IPS DF 6.9 (cell line): ENCODE measurements around the gene LRRC10.

Experiments used
- DNase-seq: peaks from one replicate; pipeline ENCODE4 v3.0.0-alpha.2; 2013; ENCODE audit warnings: low read depth, low spot score
- H3K27ac ChIP-seq: one replicate; pipeline ENCODE4 v1.5.1; 2013; ENCODE audit warnings: low read length, control low read depth
- H3K27me3 ChIP-seq: 2 replicates; pipeline ENCODE4 v1.6.1; 2013; ENCODE audit warnings: mild to moderate bottlenecking, low read length; ENCODE audit not compliant: control insufficient read depth, insufficient read depth
- H3K36me3 ChIP-seq: 2 replicates; pipeline ENCODE4 v1.6.1; 2013; ENCODE audit warnings: low read length; ENCODE audit not compliant: control insufficient read depth, insufficient read depth
- H3K4me1 ChIP-seq: 2 replicates; pipeline ENCODE4 v1.6.1; 2013; ENCODE audit warnings: low read length; ENCODE audit not compliant: control insufficient read depth, insufficient read depth
- H3K4me3 ChIP-seq: 2 replicates; pipeline ENCODE4 v1.5.1; 2013; ENCODE audit warnings: mild to moderate bottlenecking, low read length
- H3K9me3 ChIP-seq: 2 replicates; pipeline ENCODE4 v1.6.1; 2013; ENCODE audit warnings: low read length, inconsistent platforms; ENCODE audit not compliant: control insufficient read depth, insufficient read depth
- WGBS: extraction: QIAGEN DNeasy Blood & Tissue Kit; methylation state at CpG from one replicate; pipeline ENCODE4 v1.1.7; 2013; ENCODE audit warnings: mixed read lengths, missing lambda C conversion rate; ENCODE audit not compliant: insufficient read length, insufficient coverage; 5-methylcytosine and 5-hydroxymethylcytosine counted together

The LRRC10 gene

GRCh38 chr12:69645031-69645430, 34.3 kb upstream of the LRRC10 start:
- H3K4me3 ChIP-seq = no peak overlapping the region
- no peaks in the 10 kb centered on the region for H3K9me3 ChIP-seq
- no peaks in the 10 kb centered on the region for H3K27me3 ChIP-seq
- H3K4me1 ChIP-seq = no peaks in the 10 kb centered on the region
- no CpG with 5 or more reads among the region's 2 CpGs for WGBS
- H3K36me3 ChIP-seq = no peaks in the 10 kb centered on the region
- DNase-seq = no peak
- no peak overlapping the region for H3K27ac ChIP-seq

GRCh38 chr12:69644511-69644910, 33.8 kb upstream of the LRRC10 start:
- Histone ChIP-seq H3K9me3 (no peaks in the 10 kb centered on the region), H3K4me1 (no peaks in the 10 kb centered on the region), H3K36me3 (no peaks in the 10 kb centered on the region), H3K4me3 (no peak overlapping the region), H3K27ac (no peak overlapping the region), H3K27me3 (no peaks in the 10 kb centered on the region)
- no peak for DNase-seq

GRCh38 chr12:69642531-69642930, 31.8 kb upstream of the LRRC10 start:
- no CpG with 5 or more reads among the region's 6 CpGs for WGBS
- DNase-seq = no peak
- H3K36me3 ChIP-seq = no peaks in the 10 kb centered on the region
- H3K4me3 ChIP-seq = no peak overlapping the region
- H3K4me1 ChIP-seq = no peaks in the 10 kb centered on the region
- H3K27ac ChIP-seq = no peak overlapping the region
- no peaks in the 10 kb centered on the region for H3K9me3 ChIP-seq
- no peaks in the 10 kb centered on the region for H3K27me3 ChIP-seq

- H3K27me3 ChIP-seq = no peaks in the 10 kb centered on the region
- WGBS = no CpG with 5 or more reads among the region's 7 CpGs
Measured at GRCh38 chr12:69641546-69641945, 30.8 kb upstream of the LRRC10 start.

GRCh38 chr12:69639400-69640016, 28.8 kb upstream of the LRRC10 start:
- Histone ChIP-seq H3K9me3 (no peaks in the 10 kb centered on the region), H3K4me1 (no peaks in the 10 kb centered on the region), H3K36me3 (no peaks in the 10 kb centered on the region), H3K4me3 (no peak overlapping the region), H3K27me3 (no peaks in the 10 kb centered on the region), H3K27ac (no peak overlapping the region)
- WGBS = no CpG with 5 or more reads among the region's 12 CpGs
- DNase-seq = peak; percentile 35

More at GRCh38 chr12:69641546-69641945, 30.8 kb upstream of the LRRC10 start:
- no peaks in the 10 kb centered on the region for H3K9me3 ChIP-seq
- H3K27ac ChIP-seq = no peak overlapping the region
- no peak overlapping the region for H3K4me3 ChIP-seq
- no peaks in the 10 kb centered on the region for H3K36me3 ChIP-seq
- no peaks in the 10 kb centered on the region for H3K4me1 ChIP-seq
- DNase-seq = no peak

GRCh38 chr12:69633061-69633460, 22.4 kb upstream of the LRRC10 start:
- Histone ChIP-seq H3K36me3 (no peaks in the 10 kb centered on the region), H3K4me1 (no peaks in the 10 kb centered on the region), H3K27me3 (no peaks in the 10 kb centered on the region), H3K9me3 (no peaks in the 10 kb centered on the region), H3K4me3 (no peak overlapping the region), H3K27ac (no peak overlapping the region)
- WGBS = no CpG with 5 or more reads among the region's 2 CpGs
- peak; percentile 31 for DNase-seq

- no peaks in the 10 kb centered on the region for H3K27me3 ChIP-seq
- WGBS = no CpG with 5 or more reads among the region's 6 CpGs
- no peak overlapping the region for H3K4me3 ChIP-seq
- H3K36me3 ChIP-seq = no peaks in the 10 kb centered on the region
- H3K27ac ChIP-seq = no peak overlapping the region
- no peaks in the 10 kb centered on the region for H3K9me3 ChIP-seq
- DNase-seq = peak; percentile 20
- H3K4me1 ChIP-seq = no peaks in the 10 kb centered on the region
Measured at GRCh38 chr12:69630191-69630590, 19.5 kb upstream of the LRRC10 start.

- Histone ChIP-seq H3K9me3 (no peaks in the 10 kb centered on the region), H3K4me1 (no peaks in the 10 kb centered on the region), H3K36me3 (no peaks in the 10 kb centered on the region), H3K4me3 (no peak overlapping the region), H3K27me3 (no peaks in the 10 kb centered on the region), H3K27ac (no peak overlapping the region)
- DNase-seq = no peak
- no CpG with 5 or more reads among the region's 8 CpGs for WGBS
Measured at GRCh38 chr12:69627501-69627900, 16.8 kb upstream of the LRRC10 start.

- no peak for DNase-seq
- H3K9me3 ChIP-seq = no peaks in the 10 kb centered on the region
- no peak overlapping the region for H3K27ac ChIP-seq
- no peak overlapping the region for H3K4me3 ChIP-seq
- no peaks in the 10 kb centered on the region for H3K36me3 ChIP-seq
- no CpG with 5 or more reads among the region's 13 CpGs for WGBS
- no peaks in the 10 kb centered on the region for H3K27me3 ChIP-seq
- no peaks in the 10 kb centered on the region for H3K4me1 ChIP-seq
Measured at GRCh38 chr12:69623970-69624369, 13.3 kb upstream of the LRRC10 start.

GRCh38 chr12:69621551-69621950, 10.8 kb upstream of the LRRC10 start:
- Histone ChIP-seq H3K36me3 (no peaks in the 10 kb centered on the region), H3K4me1 (no peaks in the 10 kb centered on the region), H3K9me3 (no peaks in the 10 kb centered on the region), H3K4me3 (no peak overlapping the region), H3K27ac (no peak overlapping the region), H3K27me3 (no peaks in the 10 kb centered on the region)
- no CpG with 5 or more reads among the region's 2 CpGs for WGBS
- no peak for DNase-seq

- WGBS = no CpG with 5 or more reads among the region's 2 CpGs
- H3K27ac ChIP-seq = no peak overlapping the region
- no peaks in the 10 kb centered on the region for H3K9me3 ChIP-seq
- no peaks in the 10 kb centered on the region for H3K27me3 ChIP-seq
- DNase-seq = no peak
- H3K4me3 ChIP-seq = no peak overlapping the region
- H3K36me3 ChIP-seq = no peaks in the 10 kb centered on the region
- no peaks in the 10 kb centered on the region for H3K4me1 ChIP-seq
Measured at GRCh38 chr12:69620921-69621320, 10.2 kb upstream of the LRRC10 start.
